GM18868 (cell line): ENCODE results near the gene PCDHAC2.

ENCODE experiments used
- ATAC-seq: cut with Tn5 transposase; IDR thresholded peaks from one replicate; pipeline ENCODE4 v1.9.1; 2021; ENCODE audit warnings: mild to moderate bottlenecking, moderate library complexity; ENCODE audit not compliant: unreplicated experiment

PCDHAC2 gene

GRCh38 chr5:140966293-140967225 lies at the start of gene PCDHAC2:
TSS of gene PCDHAC2 (plus strand) at chr5:140966476. CDS start at chr5:140966767, 291 bp downstream.
- ATAC-seq, result no peak

DNA sequence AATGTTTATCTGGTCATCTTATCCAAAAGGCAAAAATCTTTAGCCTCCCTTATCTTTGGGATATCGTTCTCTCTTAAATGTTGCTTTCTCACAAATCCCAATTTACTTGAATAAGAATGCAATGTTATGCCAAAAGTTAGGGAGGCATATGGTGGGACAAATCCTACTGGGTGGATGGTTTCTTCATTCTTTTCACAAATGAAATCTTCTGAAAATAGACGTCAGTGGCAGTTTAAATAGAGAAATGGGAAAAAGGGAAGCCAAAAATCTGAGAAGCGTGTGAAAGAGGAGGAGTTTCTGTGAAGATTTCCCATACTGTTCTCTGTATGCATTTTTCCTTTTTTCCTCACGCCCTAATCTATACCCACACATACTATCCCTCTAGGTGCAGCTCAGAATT lies 42.7 kb upstream of the PCDHAC2 start:
- ATAC-seq, result no peak

- ATAC-seq, result no peak
Measured at GRCh38 chr5:140925806-140926442, 40.4 kb upstream of the PCDHAC2 start, which contains the start of gene PCDHAC1. TSS of gene PCDHAC1 (plus strand) at chr5:140926299. CDS start at chr5:140926893, 594 bp downstream.

GRCh38 chr5:140926443-140927227 lies 39.6 kb upstream of the PCDHAC2 start:
- no peak for ATAC-seq

- no peak for ATAC-seq
Measured at GRCh38 chr5:140927228-140927573, 39.1 kb upstream of the PCDHAC2 start.

DNA sequence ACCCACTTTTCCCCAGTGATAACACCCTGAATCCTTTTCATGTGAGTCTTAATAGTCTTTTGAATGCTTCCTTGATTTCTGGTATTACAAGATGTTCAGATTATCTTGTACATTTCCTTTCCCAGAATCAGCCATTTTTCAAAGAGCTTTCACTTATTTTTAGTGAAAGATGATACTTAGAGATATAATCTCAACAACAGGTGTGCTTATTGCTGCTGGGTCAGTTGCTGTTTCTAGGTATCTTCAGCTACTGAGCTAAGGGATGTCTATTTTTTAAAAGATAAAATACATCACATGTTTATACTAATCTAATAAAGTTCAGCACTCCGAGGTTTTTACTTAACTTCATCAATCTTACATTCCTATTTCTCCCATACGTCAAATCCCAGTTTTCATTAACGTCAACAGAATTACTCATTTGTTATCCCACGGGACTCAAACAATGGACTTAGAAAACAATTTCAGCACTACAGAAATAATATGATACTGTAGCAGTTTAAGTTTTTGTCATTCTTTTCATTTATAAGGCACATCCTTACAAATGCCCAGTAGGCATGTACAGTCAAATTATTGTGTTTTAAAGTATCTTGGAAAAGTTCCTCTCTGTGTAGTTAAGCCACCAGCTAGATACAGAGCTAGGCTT lies 31.2 kb upstream of the PCDHAC2 start:
- ATAC-seq, result no peak

DNA sequence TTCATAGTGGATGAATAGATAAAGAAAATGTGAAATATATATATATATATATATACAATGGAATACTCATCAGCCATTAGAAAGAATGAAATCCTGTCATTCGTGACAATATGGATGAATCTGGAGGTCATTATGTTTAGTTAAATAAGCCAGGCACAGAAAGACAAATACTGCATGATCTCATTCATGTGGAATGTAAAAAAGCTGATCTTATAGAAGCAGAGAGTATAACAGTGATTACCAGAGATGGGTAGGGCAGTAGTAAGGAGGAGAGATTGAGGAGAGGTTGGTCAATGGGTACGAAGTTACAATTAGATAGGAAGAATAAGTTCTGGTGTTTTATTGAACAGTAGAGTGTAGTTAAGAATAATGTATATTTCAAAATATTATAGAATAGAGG lies 19.7 kb upstream of the PCDHAC2 start:
- no peak for ATAC-seq

- no peak for ATAC-seq
Measured at GRCh38 chr5:140951636-140952035, 14.6 kb upstream of the PCDHAC2 start.

- no peak for ATAC-seq
Measured at GRCh38 chr5:140953234-140953633, 13.0 kb upstream of the PCDHAC2 start.

- no peak for ATAC-seq
Measured at GRCh38 chr5:140962190-140962589, 4.1 kb upstream of the PCDHAC2 start.

DNA sequence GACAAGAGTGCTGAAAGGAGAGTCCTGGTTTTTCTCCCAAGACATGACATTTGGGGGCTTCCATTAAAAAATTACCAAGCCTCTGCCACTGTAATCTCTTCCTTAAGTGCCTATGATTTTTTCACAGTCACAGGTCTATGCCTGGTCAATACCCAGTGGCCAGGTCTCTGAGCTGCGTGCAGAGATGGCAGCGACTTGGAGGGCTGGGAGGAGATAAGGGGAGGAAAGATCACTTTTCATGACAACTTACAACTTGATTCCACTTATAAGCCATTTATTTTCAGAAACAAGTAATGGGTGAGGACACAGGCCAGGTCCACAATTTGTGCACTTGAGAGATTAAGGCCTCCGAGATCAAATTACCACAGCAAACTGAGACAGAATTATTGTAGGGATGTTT lies 1.9 kb upstream of the PCDHAC2 start:
- ATAC-seq, result no peak

DNA sequence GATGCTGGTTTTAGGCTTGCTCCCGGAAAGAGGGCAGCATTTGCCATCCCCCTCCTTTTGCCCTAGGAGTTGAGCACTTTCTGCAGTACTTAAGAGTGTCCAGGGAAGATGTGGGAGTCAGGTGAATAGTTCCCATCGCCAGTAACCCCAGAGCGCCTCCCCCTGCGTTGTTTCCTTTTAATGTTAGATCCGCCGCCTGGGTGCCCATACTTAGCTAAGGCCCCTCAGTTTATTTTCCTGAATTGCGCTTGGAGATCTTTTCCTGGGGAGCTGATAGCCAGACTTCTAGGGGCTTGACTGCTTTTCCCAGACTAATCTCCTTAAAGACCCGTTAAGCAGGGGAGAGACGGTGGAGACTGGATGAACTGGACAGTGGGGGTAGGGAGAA lies 377 bp upstream of the PCDHAC2 start:
- ATAC-seq, result no peak

GRCh38 chr5:140967226-140967893 lies 1.1 kb downstream of the PCDHAC2 start:
- ATAC-seq, result no peak

DNA sequence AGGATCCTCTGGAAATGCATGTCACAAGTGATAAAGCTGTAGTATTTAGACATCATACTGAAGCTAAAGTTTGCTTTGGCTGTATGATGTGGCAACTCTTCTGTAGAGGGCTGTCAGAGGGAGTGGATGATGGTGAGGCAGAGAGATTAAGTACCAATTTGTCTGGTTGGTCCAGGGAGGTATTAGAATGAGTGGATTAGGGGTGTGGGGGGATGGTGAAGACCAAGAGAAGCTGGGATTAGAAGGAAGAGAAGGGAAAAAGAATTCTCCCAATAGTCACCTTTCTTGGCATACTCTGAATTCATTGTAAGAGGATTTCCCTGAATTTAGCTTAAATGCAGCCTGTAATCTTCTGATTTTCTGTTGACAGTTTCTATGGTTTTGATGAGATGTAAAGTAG lies 3.6 kb downstream of the PCDHAC2 start:
- ATAC-seq, result no peak

- no peak for ATAC-seq
Measured at GRCh38 chr5:140973550-140973949, 7.3 kb downstream of the PCDHAC2 start.

DNA sequence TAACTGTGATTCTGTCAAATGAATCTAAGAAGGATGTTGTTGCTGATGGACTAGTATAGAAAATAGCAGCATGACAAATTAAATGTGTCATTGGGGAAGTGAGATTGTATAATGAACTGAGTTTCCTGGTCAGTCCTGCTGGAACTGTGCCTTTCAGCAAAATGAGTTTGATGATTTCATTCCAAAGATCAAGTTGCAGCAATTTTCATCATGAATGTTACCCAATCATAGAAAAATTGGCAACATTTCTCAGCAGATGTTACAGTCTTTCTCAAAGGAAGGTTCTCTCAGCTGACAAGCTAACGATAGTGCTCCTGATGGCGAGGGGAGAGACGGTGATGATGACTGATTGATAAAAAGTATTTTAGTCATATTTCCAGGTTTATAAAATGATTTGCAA lies 10.7 kb downstream of the PCDHAC2 start:
- no peak for ATAC-seq

DNA sequence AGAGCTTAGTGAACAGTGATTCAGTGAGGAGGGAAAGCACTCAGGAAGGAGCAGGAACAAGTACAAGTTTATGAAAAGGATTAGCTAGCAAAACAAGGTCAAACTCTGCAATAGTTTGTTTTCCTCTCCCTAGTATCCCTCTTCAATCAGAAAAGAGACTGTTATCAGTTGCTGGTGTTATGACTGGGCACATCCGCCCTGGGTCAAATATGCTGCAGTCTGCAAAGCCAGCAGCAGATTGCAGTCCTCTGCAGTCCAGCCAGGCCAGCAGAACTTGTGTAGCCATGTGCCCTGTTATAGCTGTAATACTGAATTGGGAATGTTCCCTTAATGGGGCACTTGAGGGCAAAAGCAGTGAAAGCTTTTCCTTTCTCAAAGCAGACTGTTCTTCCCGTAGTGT lies 12.0 kb downstream of the PCDHAC2 start:
- no peak for ATAC-seq

- no peak for ATAC-seq
Measured at GRCh38 chr5:140978983-140979382, 12.7 kb downstream of the PCDHAC2 start.

DNA sequence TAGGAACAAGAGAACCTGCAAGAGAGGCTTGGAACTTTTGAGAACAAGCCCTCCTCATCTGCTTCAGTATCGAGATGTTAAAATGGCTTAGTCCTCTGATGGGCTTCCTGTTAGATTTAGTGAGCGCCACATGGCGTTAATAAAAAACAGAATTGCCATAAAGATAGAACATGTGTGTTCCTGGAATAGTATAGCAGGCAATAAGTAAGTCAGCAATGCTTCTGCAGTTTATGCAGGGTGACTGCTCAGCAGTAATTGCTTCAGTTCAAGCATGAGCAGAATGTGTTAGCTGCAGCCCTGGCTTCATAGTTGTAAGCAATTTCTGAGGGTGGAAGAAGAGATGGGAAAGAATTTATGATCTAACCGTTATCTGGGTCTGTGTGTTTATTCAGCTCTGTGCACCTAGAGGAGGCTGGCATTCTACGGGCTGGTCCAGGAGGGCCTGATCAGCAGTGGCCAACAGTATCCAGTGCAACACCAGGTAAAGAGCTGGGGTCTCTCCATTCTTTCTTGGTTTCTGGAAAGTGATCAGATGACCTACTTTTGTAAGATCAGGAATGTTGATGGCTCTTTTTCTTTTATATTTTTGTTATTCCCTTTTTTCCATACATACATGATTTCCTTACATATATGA lies 15.9 kb downstream of the PCDHAC2 start:
- no peak for ATAC-seq

DNA sequence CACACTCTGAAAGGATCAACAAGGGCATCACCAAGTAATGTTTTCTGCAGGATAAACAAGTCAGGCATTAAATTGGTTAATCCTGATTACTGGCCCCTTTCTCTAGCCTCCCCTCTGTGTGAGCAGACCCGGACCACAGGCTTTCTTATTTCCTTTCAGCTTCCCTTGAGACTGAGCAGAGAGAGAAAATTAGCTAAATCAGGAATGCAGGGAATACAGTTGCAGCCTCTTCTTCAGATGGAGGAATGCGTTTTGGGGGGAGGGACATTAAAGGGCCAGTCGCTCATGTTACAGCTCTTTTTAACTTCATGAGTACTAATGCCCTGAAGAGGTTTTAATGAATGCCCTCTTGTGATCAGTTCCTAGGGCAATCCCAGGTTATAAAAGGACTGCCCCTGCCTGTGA lies 19.8 kb downstream of the PCDHAC2 start:
- no peak for ATAC-seq
